Kidney epithelial cell (primary cell): ENCODE data around the gene DSCAM. TPM values are rescaled to one million over a fixed set of nuclear protein-coding genes. Genes with fewer than 3 reads are reported as not detected.

Source experiments
- DNase-seq: peaks from one replicate; pipeline ENCODE4 v3.0.0-alpha.2; 2010; ENCODE audit warnings: low read depth
- H3K27me3 ChIP-seq: 2 replicates; pipeline ENCODE4 v1.6.0; 2011; ENCODE audit warnings: low read length; ENCODE audit not compliant: control insufficient read depth, insufficient read depth
- H3K36me3 ChIP-seq: 2 replicates; pipeline ENCODE4 v1.5.1; 2011; ENCODE audit warnings: low read length; ENCODE audit not compliant: control insufficient read depth, insufficient read depth
- H3K4me3 ChIP-seq: 2 replicates; pipeline ENCODE4 v1.5.1; 2011; ENCODE audit warnings: low read depth, mild to moderate bottlenecking, control low read depth, low read length
- total RNA-seq: library from RNA; depleted of rRNA; stranded (reverse); fragments of >200 nt; gene quantifications from 2 replicates; pipeline ENCODE4 v1.2.3, GENCODE V29; 2015
- TF ChIP-seq, protein P1 (sequence below): IDR thresholded peaks from 2 replicates; pipeline ENCODE4 v1.5.1; 2011; ENCODE audit warnings: mild to moderate bottlenecking, moderate library complexity, low read length, control low read depth, inconsistent platforms; ENCODE audit not compliant: insufficient read depth, poor library complexity, severe bottlenecking

DSCAM gene
- total RNA-seq, 1 donor from 2014 or later, result 0.21 TPM

DNA sequence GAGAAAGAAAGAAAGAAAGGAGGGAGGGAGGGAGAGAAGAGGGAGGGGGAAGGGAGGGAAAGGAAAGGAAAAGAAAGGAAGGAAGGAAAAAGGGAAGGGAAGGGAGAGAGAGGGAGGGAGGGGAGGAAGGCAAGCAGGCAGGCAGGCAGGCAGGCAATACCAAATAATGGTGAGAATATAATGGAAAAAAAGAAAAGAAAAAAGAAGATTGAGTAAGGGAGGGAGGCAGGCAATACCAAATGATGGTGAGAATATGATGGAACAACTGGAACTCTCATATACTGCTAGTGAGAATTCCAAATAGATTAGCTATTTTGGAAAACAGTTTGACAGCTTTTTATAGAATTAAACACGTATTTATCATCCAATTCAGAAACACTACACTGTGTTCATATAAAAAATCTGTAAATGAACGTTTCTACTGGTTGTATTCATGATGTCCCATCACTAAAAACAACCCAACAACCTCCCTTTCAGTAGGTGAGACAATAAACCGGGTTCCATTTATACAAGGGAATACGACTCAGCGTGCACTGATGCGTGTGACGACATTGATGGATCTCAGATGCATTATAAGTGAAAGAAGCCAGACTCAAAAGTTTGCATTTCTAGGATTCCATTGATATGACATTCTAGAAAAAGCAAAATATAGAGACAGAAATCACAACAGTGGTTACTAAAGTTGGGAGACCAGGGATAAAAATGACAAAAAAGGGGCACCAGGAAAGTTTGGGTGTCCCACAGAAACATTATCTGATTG is 226.4 kb downstream of the DSCAM start:
- no peak for DNase-seq
- Histone ChIP-seq H3K27me3 (no peaks in the 10 kb centered on the region), H3K4me3 (no peak overlapping the region), H3K36me3 (no peaks in the 10 kb centered on the region)
- TF ChIP-seq, protein P1, sequence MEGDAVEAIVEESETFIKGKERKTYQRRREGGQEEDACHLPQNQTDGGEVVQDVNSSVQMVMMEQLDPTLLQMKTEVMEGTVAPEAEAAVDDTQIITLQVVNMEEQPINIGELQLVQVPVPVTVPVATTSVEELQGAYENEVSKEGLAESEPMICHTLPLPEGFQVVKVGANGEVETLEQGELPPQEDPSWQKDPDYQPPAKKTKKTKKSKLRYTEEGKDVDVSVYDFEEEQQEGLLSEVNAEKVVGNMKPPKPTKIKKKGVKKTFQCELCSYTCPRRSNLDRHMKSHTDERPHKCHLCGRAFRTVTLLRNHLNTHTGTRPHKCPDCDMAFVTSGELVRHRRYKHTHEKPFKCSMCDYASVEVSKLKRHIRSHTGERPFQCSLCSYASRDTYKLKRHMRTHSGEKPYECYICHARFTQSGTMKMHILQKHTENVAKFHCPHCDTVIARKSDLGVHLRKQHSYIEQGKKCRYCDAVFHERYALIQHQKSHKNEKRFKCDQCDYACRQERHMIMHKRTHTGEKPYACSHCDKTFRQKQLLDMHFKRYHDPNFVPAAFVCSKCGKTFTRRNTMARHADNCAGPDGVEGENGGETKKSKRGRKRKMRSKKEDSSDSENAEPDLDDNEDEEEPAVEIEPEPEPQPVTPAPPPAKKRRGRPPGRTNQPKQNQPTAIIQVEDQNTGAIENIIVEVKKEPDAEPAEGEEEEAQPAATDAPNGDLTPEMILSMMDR, result no peak

DNA sequence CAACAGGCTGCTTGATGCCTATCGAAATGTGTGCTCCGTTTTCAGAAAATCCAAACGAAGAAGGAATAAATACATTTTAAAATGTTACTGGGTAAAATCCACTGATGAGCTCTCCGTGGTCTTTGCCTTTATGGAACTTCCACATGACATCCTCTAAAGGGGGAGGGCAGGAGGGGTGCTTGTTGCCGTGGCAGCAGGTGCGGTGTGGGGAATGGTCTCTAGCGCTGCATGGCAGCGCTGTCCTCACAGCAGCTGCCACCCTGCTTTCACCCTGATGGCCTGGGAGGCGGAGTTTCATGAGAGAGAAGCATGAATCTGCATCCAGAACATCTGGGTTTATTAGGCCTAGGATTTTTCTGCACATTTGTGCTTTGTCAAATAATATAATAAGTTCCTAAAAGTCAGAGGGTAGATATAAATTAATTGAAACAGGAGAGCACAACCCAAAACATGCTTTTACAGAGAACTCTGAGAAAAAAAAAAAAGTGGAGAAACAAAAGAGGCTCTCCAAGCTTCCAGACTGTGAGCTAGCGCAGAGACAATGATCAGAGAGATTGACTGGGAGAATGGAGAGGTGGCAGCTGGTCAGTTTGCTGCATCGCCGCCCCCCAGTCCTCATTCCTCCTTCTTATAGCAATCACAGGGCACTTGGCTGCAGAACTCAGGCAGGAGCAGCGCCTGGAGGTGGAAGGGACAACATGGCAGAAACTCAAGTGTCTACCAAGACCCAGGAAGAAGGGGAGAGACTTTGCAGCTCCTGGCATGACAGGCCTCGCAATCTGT is 228.6 kb downstream of the DSCAM start:
- TF ChIP-seq, protein P1, result no peak
- no peaks in the 10 kb centered on the region for H3K27me3 ChIP-seq
- no peak for DNase-seq
- no peaks in the 10 kb centered on the region for H3K36me3 ChIP-seq
- no peak overlapping the region for H3K4me3 ChIP-seq

DNA sequence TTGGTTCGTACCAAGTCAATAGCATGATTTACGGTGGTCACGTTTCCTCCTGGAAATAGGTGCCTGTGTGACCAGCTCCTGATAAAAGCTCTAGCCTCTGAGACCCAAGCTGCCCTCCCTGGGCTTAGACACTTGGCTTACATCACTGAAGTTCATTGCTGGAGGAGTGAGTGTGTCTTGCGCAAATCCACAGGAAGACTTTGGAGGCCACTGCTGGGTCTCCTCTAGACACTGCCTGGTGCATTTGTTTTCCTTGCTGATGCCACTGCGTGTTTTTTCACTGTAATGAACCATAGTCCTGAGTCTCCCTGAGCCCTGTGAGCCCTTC is 230.6 kb downstream of the DSCAM start:
- TF ChIP-seq, protein P1, result no peak
- no peak for DNase-seq
- no peaks in the 10 kb centered on the region for H3K36me3 ChIP-seq
- no peaks in the 10 kb centered on the region for H3K27me3 ChIP-seq
- H3K4me3 ChIP-seq, result no peak overlapping the region

DNA sequence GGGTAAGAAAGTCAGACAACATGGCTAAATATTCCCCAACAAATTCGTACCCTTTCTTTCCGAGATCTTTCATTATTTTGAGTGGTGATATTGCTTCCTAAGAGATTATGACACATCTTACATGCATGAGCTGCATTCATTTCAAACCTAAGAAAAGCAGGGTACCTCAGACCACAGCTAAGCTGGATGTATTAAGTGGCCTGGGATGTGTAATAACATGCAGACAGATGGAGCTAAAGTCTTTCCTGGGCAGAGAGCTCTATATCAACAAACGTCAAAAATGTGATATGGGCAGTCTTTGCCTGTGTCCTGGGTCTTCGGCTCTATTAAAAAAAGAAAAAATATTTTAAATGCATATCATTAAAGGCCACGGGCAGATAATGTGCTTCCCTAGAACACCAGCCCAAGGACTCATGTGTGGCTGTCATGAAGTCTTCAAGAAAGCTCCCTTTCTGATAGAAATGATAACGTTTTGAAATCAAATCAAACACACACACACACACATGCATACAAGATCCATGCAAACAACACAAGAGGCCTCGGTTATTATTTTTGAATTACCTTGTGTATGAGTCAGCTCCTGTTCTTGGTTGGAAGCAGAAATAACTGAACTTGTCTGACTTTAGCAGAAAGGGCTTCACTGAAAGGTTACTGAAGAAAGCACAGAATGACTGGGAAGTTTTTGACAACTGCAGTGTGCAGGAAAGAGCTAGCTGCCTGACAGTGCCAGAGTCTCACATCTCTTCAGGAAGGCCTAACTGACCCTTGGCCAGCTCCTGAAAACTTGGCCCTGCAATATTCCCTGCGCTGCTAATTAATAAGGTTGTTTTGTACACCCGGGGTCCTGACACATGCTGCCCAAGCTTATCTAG is 231.2 kb downstream of the DSCAM start:
- TF ChIP-seq, protein P1, result no peak
- DNase-seq, result no peak
- Histone ChIP-seq H3K4me3 (no peak overlapping the region), H3K27me3 (no peaks in the 10 kb centered on the region), H3K36me3 (no peaks in the 10 kb centered on the region)

DNA sequence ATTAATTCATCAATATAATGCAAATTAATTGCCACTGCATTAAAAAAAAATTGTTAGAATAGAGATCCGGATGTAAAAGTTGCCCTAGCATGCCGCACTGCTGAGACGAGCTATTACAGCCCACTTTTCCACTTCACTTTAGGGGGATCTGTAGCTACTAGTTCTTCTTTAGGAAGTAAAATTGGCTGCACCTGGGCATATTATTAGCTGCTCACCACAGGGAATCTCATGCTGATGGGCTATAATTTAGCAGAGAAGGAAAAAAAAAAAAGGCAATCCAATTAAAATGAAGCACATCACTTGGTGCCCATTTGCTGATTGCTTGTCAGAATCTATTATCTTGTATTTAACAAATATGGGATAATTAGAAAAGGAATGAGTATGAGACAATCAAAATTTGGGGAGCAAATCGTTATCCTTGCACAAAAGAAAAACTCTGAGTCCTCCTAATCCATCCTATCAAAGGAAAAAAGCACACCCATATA is 233.4 kb downstream of the DSCAM start:
- TF ChIP-seq, protein P1, result no peak
- Histone ChIP-seq H3K4me3 (no peak overlapping the region), H3K27me3 (no peaks in the 10 kb centered on the region), H3K36me3 (no peaks in the 10 kb centered on the region)
- DNase-seq, result no peak
